IMR-90 (cell line): ENCODE measurements around the gene SLC9A7. TPM values are rescaled to one million over a fixed set of nuclear protein-coding genes. Genes with fewer than 3 reads are reported as not detected.
A peak's percentile ranks its signal among the peaks of the same experiment; 100 is the strongest.

Experiments
- ATAC-seq: fragments of 200-7000 bp; cut with Tn5 transposase; 2 replicates; pipeline ENCODE4 v1.9.1; 2020; ENCODE audit warnings: low read depth, mild to moderate bottlenecking, moderate library complexity
- BruUV-seq: library from RNA; stranded (reverse); fragments of 400-500 nt; replicated peaks from 2 replicates; lab custom pipeline; 2021; lab: Mats Ljungman, UMichigan
- CTCF ChIA-PET: fragments of 300-600 bp; formaldehyde crosslinking; extraction: SDS; loops from one replicate; lab custom pipeline; 2021; ENCODE audit warnings: antibody characterized with exemption; lab: Yijun Ruan, JAX
- POLR2A ChIA-PET: fragments of 300-600 bp; sonication (Branson Sonifier 250); formaldehyde crosslinking; loops from one replicate; lab custom pipeline; 2022; ENCODE audit warnings: antibody characterized with exemption; ENCODE audit not compliant: unreplicated experiment; lab: Charles Lee
- DNase-seq: peaks from one replicate; pipeline ENCODE4 v3.0.0; 2013
- H2AFZ ChIP-seq: replicated peaks from 2 replicates; pipeline ENCODE3; 2013; ENCODE audit warnings: low read length, mild to moderate bottlenecking; ENCODE audit not compliant: poor library complexity
- H2AK5ac ChIP-seq: 2 replicates; pipeline ENCODE4 v1.6.1; 2013; ENCODE audit warnings: low read depth, low read length, inconsistent platforms
- H2AK9ac ChIP-seq: replicated peaks from 2 replicates; pipeline ENCODE3; 2013; ENCODE audit warnings: mild to moderate bottlenecking, low read depth, low read length, moderate library complexity; ENCODE audit not compliant: poor library complexity
- H2BK120ac ChIP-seq: 2 replicates; pipeline ENCODE4 v1.6.1; 2013; ENCODE audit warnings: low read depth, low read length, inconsistent platforms
- H2BK15ac ChIP-seq: 3 replicates; pipeline ENCODE4 v1.6.1; 2013; ENCODE audit warnings: low read depth, low read length, inconsistent platforms
- H2BK20ac ChIP-seq: 2 replicates; pipeline ENCODE4 v1.6.1; 2013; ENCODE audit warnings: low read depth, mild to moderate bottlenecking, inconsistent platforms, low read length, moderate library complexity
- H2BK5ac ChIP-seq: 2 replicates; pipeline ENCODE4 v1.6.1; 2013; ENCODE audit warnings: mild to moderate bottlenecking, low read depth, low read length, inconsistent platforms; ENCODE audit not compliant: poor library complexity, severe bottlenecking
- H3K14ac ChIP-seq: replicated peaks from 2 replicates; pipeline ENCODE4 v1.6.1; 2013; ENCODE audit warnings: low read depth, low read length, inconsistent platforms
- H3K18ac ChIP-seq: 2 replicates; pipeline ENCODE4 v1.6.1; 2013; ENCODE audit warnings: low read depth, low read length, control low read depth
- H3K23ac ChIP-seq: 2 replicates; pipeline ENCODE4 v1.6.1; 2013; ENCODE audit warnings: low read depth, low read length, inconsistent platforms
- H3K27ac ChIP-seq: 2 replicates; pipeline ENCODE4 v1.5.1; 2013; ENCODE audit warnings: mild to moderate bottlenecking, control low read depth, low read length; ENCODE audit not compliant: insufficient read depth
- H3K27me3 ChIP-seq: 2 replicates; pipeline ENCODE4 v1.6.1; 2013; ENCODE audit warnings: low read length; ENCODE audit not compliant: control insufficient read depth, insufficient read depth
- H3K36me3 ChIP-seq: 2 replicates; pipeline ENCODE4 v1.6.1; 2013; ENCODE audit warnings: low read length, mixed read lengths; ENCODE audit not compliant: control insufficient read depth, insufficient read depth
- H3K4ac ChIP-seq: 2 replicates; pipeline ENCODE4 v1.6.1; 2013; ENCODE audit warnings: low read depth, low read length, inconsistent platforms
- H3K4me1 ChIP-seq: 2 replicates; pipeline ENCODE4 v1.6.1; 2013; ENCODE audit warnings: low read length, mixed read lengths; ENCODE audit not compliant: control insufficient read depth, insufficient read depth
- H3K4me2 ChIP-seq: 2 replicates; pipeline ENCODE4 v1.6.1; 2013; ENCODE audit warnings: low read depth, mild to moderate bottlenecking, control low read depth, low read length, moderate library complexity
- H3K4me3 ChIP-seq: 2 replicates; pipeline ENCODE4 v1.5.1; 2013; ENCODE audit warnings: low read depth, mild to moderate bottlenecking, control low read depth, low read length, moderate library complexity; ENCODE audit not compliant: insufficient read depth
- H3K56ac ChIP-seq: 2 replicates; pipeline ENCODE4 v1.6.1; 2013; ENCODE audit warnings: low read length, inconsistent platforms; ENCODE audit not compliant: insufficient read depth; ENCODE audit errors: extremely low read depth
- H3K79me1 ChIP-seq, 2 experiments: 2 replicates each; pipeline ENCODE4 v1.6.1; 2013; ENCODE audit warnings: low read length in 2 of 2, inconsistent platforms in 1 of 2, low read depth in 1 of 2
- H3K9ac ChIP-seq: 2 replicates; pipeline ENCODE4 v1.6.1; 2013; ENCODE audit warnings: low read depth, low read length, control low read depth
- H3K9me1 ChIP-seq: 2 replicates; pipeline ENCODE4 v1.6.1; 2013; ENCODE audit warnings: low read length, inconsistent platforms; ENCODE audit not compliant: insufficient read depth
- H3K9me3 ChIP-seq: 2 replicates; pipeline ENCODE4 v1.6.1; 2013; ENCODE audit warnings: low read length; ENCODE audit not compliant: control insufficient read depth, insufficient read depth
- H4K20me1 ChIP-seq: 2 replicates; pipeline ENCODE4 v1.6.1; 2013; ENCODE audit warnings: low read length, inconsistent platforms; ENCODE audit not compliant: insufficient read depth
- H4K5ac ChIP-seq: 2 replicates; pipeline ENCODE4 v1.6.1; 2013; ENCODE audit warnings: mild to moderate bottlenecking, low read depth, low read length, control low read depth
- H4K8ac ChIP-seq, 2 experiments: 2 replicates each; pipeline ENCODE4 v1.6.1; 2013; ENCODE audit warnings: low read depth in 2 of 2, low read length in 2 of 2, control low read depth in 1 of 2, inconsistent platforms in 1 of 2
- H4K91ac ChIP-seq: 2 replicates; pipeline ENCODE4 v1.6.1; 2013; ENCODE audit warnings: low read depth, low read length, inconsistent platforms; ENCODE audit not compliant: insufficient read depth
- FOS ChIP-seq: fragments of 150-350 bp; IDR thresholded peaks from 2 replicates; pipeline ENCODE4 v1.6.1; 2016; ENCODE audit warnings: low read depth, low read length
- MXI1 ChIP-seq: IDR thresholded peaks from 2 replicates; pipeline ENCODE4 v1.6.1; 2012; ENCODE audit warnings: low read depth, mild to moderate bottlenecking, low read length, moderate library complexity, borderline replicate concordance
- POLR2A ChIP-seq: IDR thresholded peaks from 2 replicates; pipeline ENCODE4 v1.6.1; 2012; ENCODE audit warnings: mild to moderate bottlenecking, low read depth, low read length
- RAD21 ChIP-seq: IDR thresholded peaks from 2 replicates; pipeline ENCODE4 v1.6.1; 2012; ENCODE audit warnings: low read length, improper control_type of control experiment
- SMC3 ChIP-seq: fragments of 150-350 bp; IDR thresholded peaks from 2 replicates; pipeline ENCODE4 v1.6.1; 2016; ENCODE audit warnings: low read depth, mild to moderate bottlenecking, antibody characterized with exemption, low read length, moderate library complexity
- WGBS, 2 experiments: methylation state at CpG; one replicate each; pipeline versions ENCODE4 v1.1.5 to v1.1.7; 2013; ENCODE audit warnings: missing lambda C conversion rate in 2 of 2; ENCODE audit not compliant: insufficient read length in 1 of 2; ENCODE audit errors: extremely low coverage in 2 of 2; 5-methylcytosine and 5-hydroxymethylcytosine counted together
- dilution Hi-C: fragments of 300-500 bp; cut with HindIII; formaldehyde crosslinking; loops from one replicate; pipeline ENCODE4 v1.14.3; 2018; ENCODE audit warnings: low sequenced_read_pairs; ENCODE audit not compliant: unreplicated experiment
- in situ Hi-C: fragments of 300-500 bp; cut with MboI; formaldehyde crosslinking; loops from 3 replicates; pipeline ENCODE4 v1.14.3; 2019; ENCODE audit warnings: low sequenced_read_pairs, inconsistent platforms, mixed read lengths
- intact Hi-C: fragments of 100-400 bp; cut with micrococcal nuclease; formaldehyde crosslinking; loops from 2 replicates; pipeline ENCODE4 v1.10.0; 2022
- polyA plus RNA-seq, 3 experiments: library from polyadenylated mRNA; depleted of rRNA; stranded (reverse); fragments of >200 nt; gene quantifications; 2 replicates each; pipeline ENCODE4 v1.2.3, GENCODE V29; 2012; ENCODE audit warnings: low replicate concordance in 1 of 3
- total RNA-seq: library from RNA; depleted of rRNA; stranded (reverse); fragments of >200 nt; gene quantifications from 2 replicates; pipeline ENCODE4 v1.2.3, GENCODE V29; 2012
- TF ChIP-seq, protein P1 (sequence below): fragments of 150-350 bp; IDR thresholded peaks from 2 replicates; pipeline ENCODE4 v1.6.1; 2017; ENCODE audit warnings: mild to moderate bottlenecking, antibody characterized with exemption, low read length, low read depth
- TF ChIP-seq, protein P2 (sequence below): conservative IDR thresholded peaks from 2 replicates; pipeline ENCODE4 v1.5.1; 2012; ENCODE audit warnings: mild to moderate bottlenecking, low read depth, low read length, improper control_type of control experiment

The SLC9A7 gene
- total and polyA plus RNA-seq, 2 of the 4 experiments (the other 2 are of a cell fraction), result 14.4 to 76.4 TPM

GRCh38 chrX:46686003-46686645, 72.8 kb downstream of the SLC9A7 start:
- peaks cover 5% of the 10 kb centered on the region; the same call in 1 of the 2 replicates for H3K4me1 ChIP-seq
- peaks cover 0 to 6% of the 10 kb centered on the region in 2 experiments; a peak in 2 of 4 replicates for H3K79me1 ChIP-seq
- no peak overlapping the region for H4K91ac ChIP-seq
- H3K9me1 ChIP-seq, result peaks cover 3% of the 10 kb centered on the region; the same call in 1 of the 2 replicates
- BruUV-seq, result no TSS peak
- no peaks in the 10 kb centered on the region for H4K20me1 ChIP-seq
- no peaks in the 10 kb centered on the region for H3K9me3 ChIP-seq
- H3K56ac ChIP-seq, result no peak overlapping the region
- no peak overlapping the region for H2BK20ac ChIP-seq
- H3K18ac ChIP-seq, result no peak overlapping the region
- no peak overlapping the region for H2BK120ac ChIP-seq
- no peak overlapping the region for H2AFZ ChIP-seq
- no peak overlapping the region for H3K4me2 ChIP-seq
- H3K9ac ChIP-seq, result no peak overlapping the region
- WGBS, 2 experiments, result 0% methylated on average over 1 of the region's 5 CpGs; no CpG with 5 or more reads in 1 of the 2 experiments
- ChIA-PET CTCF (no interaction called here), POLR2A (interaction anchor here (0.6 kb wide), 1 partner anchor 1407 kb away, joined by 4 read pairs; no protein-coding TSS in a partner anchor)
- intact Hi-C loops (loop anchor here (1.0 to 5.0 kb wide), 3 partner anchors 73 to 279 kb away; partner anchors contain the start of gene SLC9A7), in situ Hi-C loops (no loop called here), dilution Hi-C loops (no loop called here)
- no peak overlapping the region for H4K8ac ChIP-seq
- H3K4me3 ChIP-seq, result no peak overlapping the region
- no peak overlapping the region for H2AK9ac ChIP-seq
- H3K14ac ChIP-seq, result no peak overlapping the region
- no peak overlapping the region for H2BK5ac ChIP-seq
- H3K27ac ChIP-seq, result no peak overlapping the region
- TF ChIP-seq, protein P1, sequence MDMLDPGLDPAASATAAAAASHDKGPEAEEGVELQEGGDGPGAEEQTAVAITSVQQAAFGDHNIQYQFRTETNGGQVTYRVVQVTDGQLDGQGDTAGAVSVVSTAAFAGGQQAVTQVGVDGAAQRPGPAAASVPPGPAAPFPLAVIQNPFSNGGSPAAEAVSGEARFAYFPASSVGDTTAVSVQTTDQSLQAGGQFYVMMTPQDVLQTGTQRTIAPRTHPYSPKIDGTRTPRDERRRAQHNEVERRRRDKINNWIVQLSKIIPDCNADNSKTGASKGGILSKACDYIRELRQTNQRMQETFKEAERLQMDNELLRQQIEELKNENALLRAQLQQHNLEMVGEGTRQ, result no peak
- TF ChIP-seq POLR2A (no peak), MXI1 (no peak), RAD21 (peak; percentile 57), FOS (no peak), SMC3 (peak; percentile 46; the same call in 1 of the 2 replicates)
- TF ChIP-seq, protein P2, sequence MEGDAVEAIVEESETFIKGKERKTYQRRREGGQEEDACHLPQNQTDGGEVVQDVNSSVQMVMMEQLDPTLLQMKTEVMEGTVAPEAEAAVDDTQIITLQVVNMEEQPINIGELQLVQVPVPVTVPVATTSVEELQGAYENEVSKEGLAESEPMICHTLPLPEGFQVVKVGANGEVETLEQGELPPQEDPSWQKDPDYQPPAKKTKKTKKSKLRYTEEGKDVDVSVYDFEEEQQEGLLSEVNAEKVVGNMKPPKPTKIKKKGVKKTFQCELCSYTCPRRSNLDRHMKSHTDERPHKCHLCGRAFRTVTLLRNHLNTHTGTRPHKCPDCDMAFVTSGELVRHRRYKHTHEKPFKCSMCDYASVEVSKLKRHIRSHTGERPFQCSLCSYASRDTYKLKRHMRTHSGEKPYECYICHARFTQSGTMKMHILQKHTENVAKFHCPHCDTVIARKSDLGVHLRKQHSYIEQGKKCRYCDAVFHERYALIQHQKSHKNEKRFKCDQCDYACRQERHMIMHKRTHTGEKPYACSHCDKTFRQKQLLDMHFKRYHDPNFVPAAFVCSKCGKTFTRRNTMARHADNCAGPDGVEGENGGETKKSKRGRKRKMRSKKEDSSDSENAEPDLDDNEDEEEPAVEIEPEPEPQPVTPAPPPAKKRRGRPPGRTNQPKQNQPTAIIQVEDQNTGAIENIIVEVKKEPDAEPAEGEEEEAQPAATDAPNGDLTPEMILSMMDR, result peak; percentile 61
- no peak overlapping the region for H3K4ac ChIP-seq
- no peak overlapping the region for H3K23ac ChIP-seq
- ATAC-seq, result peak; percentile 80
- H3K27me3 ChIP-seq, result peaks cover 4% of the 10 kb centered on the region; the same call in 1 of the 2 replicates
- H2AK5ac ChIP-seq, result no peak overlapping the region
- no peaks in the 10 kb centered on the region for H3K36me3 ChIP-seq
- DNase-seq, result peak; percentile 41
- no peak overlapping the region for H4K5ac ChIP-seq
- no peak overlapping the region for H2BK15ac ChIP-seq
